Activated naive CD4-positive, alpha-beta T cell treated with anti-CD3 and anti-CD28 coated beads, Interleukin-2, amount 50 U/mL, for 16 hours (primary cell): Measurements from ENCODE around the gene ITGBL1.

Experiments used
- DNase-seq: peaks from one replicate; pipeline ENCODE4 v3.0.0-alpha.2; 2020

Gene ITGBL1

GRCh38 chr13:101572456-101572855 is 120.0 kb downstream of the ITGBL1 start:
- DNase-seq = no peak

- DNase-seq = no peak
Observed at GRCh38 chr13:101575581-101575980, 123.1 kb downstream of the ITGBL1 start.

GRCh38 chr13:101576455-101576854 is 124.0 kb downstream of the ITGBL1 start:
- DNase-seq = no peak

- no peak for DNase-seq
Observed at GRCh38 chr13:101576977-101577376, 124.5 kb downstream of the ITGBL1 start.

- DNase-seq = no peak
Observed at GRCh38 chr13:101579281-101579802, 126.9 kb downstream of the ITGBL1 start.

- DNase-seq = no peak
Observed at GRCh38 chr13:101584331-101584730, 131.9 kb downstream of the ITGBL1 start.

GRCh38 chr13:101590479-101590878 is 138.0 kb downstream of the ITGBL1 start:
- DNase-seq = no peak

- no peak for DNase-seq
Observed at GRCh38 chr13:101594936-101595335, 142.5 kb downstream of the ITGBL1 start.

- no peak for DNase-seq
Observed at GRCh38 chr13:101596803-101597202, 144.3 kb downstream of the ITGBL1 start.

GRCh38 chr13:101611491-101612475 is 159.3 kb downstream of the ITGBL1 start:
- no peak for DNase-seq

- DNase-seq = no peak
Observed at GRCh38 chr13:101612735-101613134, 160.3 kb downstream of the ITGBL1 start.

GRCh38 chr13:101614491-101614890 is 162.0 kb downstream of the ITGBL1 start:
- DNase-seq = no peak

- no peak for DNase-seq
Observed at GRCh38 chr13:101618440-101619187, 166.1 kb downstream of the ITGBL1 start.

GRCh38 chr13:101621099-101621498 is 168.6 kb downstream of the ITGBL1 start:
- no peak for DNase-seq

- DNase-seq = no peak
Observed at GRCh38 chr13:101623470-101624209, 171.2 kb downstream of the ITGBL1 start.

- no peak for DNase-seq
Observed at GRCh38 chr13:101624210-101624922, 171.9 kb downstream of the ITGBL1 start.

- DNase-seq = no peak
Observed at GRCh38 chr13:101624981-101625380, 172.5 kb downstream of the ITGBL1 start.

- peak; percentile 41 for DNase-seq
Observed at GRCh38 chr13:101626925-101627555, 174.6 kb downstream of the ITGBL1 start.

GRCh38 chr13:101627556-101627943 is 175.1 kb downstream of the ITGBL1 start:
- DNase-seq = no peak

- no peak for DNase-seq
Observed at GRCh38 chr13:101628900-101629299, 176.4 kb downstream of the ITGBL1 start.

GRCh38 chr13:101631395-101631794 is 178.9 kb downstream of the ITGBL1 start:
- DNase-seq = no peak

- DNase-seq = no peak
Observed at GRCh38 chr13:101634142-101634541, 181.7 kb downstream of the ITGBL1 start.
